Ishikawa (cell line): ENCODE data around the gene EAF2.

Experiments
- CEBPB ChIP-seq: IDR thresholded peaks from 2 replicates; pipeline ENCODE4 v1.6.1; 2012
- CREB1 ChIP-seq: IDR thresholded peaks from 2 replicates; pipeline ENCODE4 v1.6.1; 2012; ENCODE audit warnings: low read depth
- EGR1 ChIP-seq: IDR thresholded peaks from 2 replicates; pipeline ENCODE4 v1.6.1; 2012
- EP300 ChIP-seq: IDR thresholded peaks from 2 replicates; pipeline ENCODE4 v1.6.1; 2012; ENCODE audit warnings: borderline replicate concordance
- FOXM1 ChIP-seq: IDR thresholded peaks from 2 replicates; pipeline ENCODE4 v1.6.1; 2012; ENCODE audit warnings: low read depth, borderline replicate concordance
- MAX ChIP-seq: IDR thresholded peaks from 2 replicates; pipeline ENCODE4 v1.6.1; 2012
- NFIC ChIP-seq: IDR thresholded peaks from 2 replicates; pipeline ENCODE4 v1.6.1; 2012
- RAD21 ChIP-seq: IDR thresholded peaks from 2 replicates; pipeline ENCODE4 v1.6.1; 2012; ENCODE audit warnings: low read depth
- REST ChIP-seq: IDR thresholded peaks from 2 replicates; pipeline ENCODE4 v1.6.1; 2012; ENCODE audit warnings: low read depth, mild to moderate bottlenecking
- TAF1 ChIP-seq: IDR thresholded peaks from 2 replicates; pipeline ENCODE4 v1.6.1; 2012; ENCODE audit warnings: low read depth, mild to moderate bottlenecking
- TCF12 ChIP-seq: IDR thresholded peaks from 2 replicates; pipeline ENCODE4 v1.6.1; 2012; ENCODE audit warnings: low read depth
- TEAD4 ChIP-seq: IDR thresholded peaks from 2 replicates; pipeline ENCODE4 v1.6.1; 2012
- USF1 ChIP-seq: IDR thresholded peaks from 2 replicates; pipeline ENCODE4 v1.6.1; 2012
- YY1 ChIP-seq: IDR thresholded peaks from 2 replicates; pipeline ENCODE4 v1.6.1; 2012; ENCODE audit warnings: low read depth
- ZBTB7A ChIP-seq: IDR thresholded peaks from 2 replicates; pipeline ENCODE4 v1.6.1; 2012; ENCODE audit warnings: low read depth

Gene EAF2

GRCh38 chr3:121895736-121896135 lies 60.7 kb downstream of the EAF2 start:
- TF ChIP-seq USF1 (no peak), CREB1 (no peak), TEAD4 (no peak), TAF1 (no peak), MAX (no peak)

- TF ChIP-seq TEAD4 (no peak), YY1 (no peak), REST (no peak), EP300 (no peak), FOXM1 (no peak), CREB1 (no peak), ZBTB7A (no peak), TCF12 (no peak), RAD21 (no peak), NFIC (no peak), CEBPB (no peak), USF1 (no peak), EGR1 (no peak)
Measured at GRCh38 chr3:121896823-121897222, 61.8 kb downstream of the EAF2 start.

- TF ChIP-seq FOXM1 (no peak), TAF1 (no peak), USF1 (no peak), CREB1 (no peak), RAD21 (no peak), MAX (no peak), EP300 (no peak), NFIC (no peak), TEAD4 (no peak), REST (no peak), TCF12 (no peak), CEBPB (no peak), EGR1 (no peak), YY1 (no peak), ZBTB7A (no peak)
Measured at GRCh38 chr3:121897296-121897695, 62.3 kb downstream of the EAF2 start.

- TF ChIP-seq USF1 = no peak
- TF ChIP-seq EGR1 = no peak
- TF ChIP-seq FOXM1 = no peak
- TF ChIP-seq MAX = no peak
- TF ChIP-seq RAD21 = no peak
- no peak for TF ChIP-seq TAF1
- no peak for TF ChIP-seq NFIC
- TF ChIP-seq ZBTB7A = no peak
- no peak for TF ChIP-seq REST
- no peak for TF ChIP-seq CEBPB
- no peak for TF ChIP-seq TEAD4
- TF ChIP-seq YY1 = no peak
Measured at GRCh38 chr3:121913305-121913990, 78.4 kb downstream of the EAF2 start.
